ENCODE data around the gene ME1.

- TF ChIP-seq CTCF (conservative IDR thresholded peaks at IDR 0.05 in 1 of 2, IDR thresholded peaks at IDR 0.05 in 1 of 2; ENCODE audit: extremely low read depth in 1 of 2, insufficient read depth in 1 of 2, low read depth in 1 of 2, low read length in 2 of 2): no peak
- no peak for TF ChIP-seq EZH2 (IDR thresholded peaks at IDR 0.05; ENCODE audit: borderline replicate concordance, low read length)
Measured at GRCh38 chr6:83352424-83353061, 78.3 kb downstream of the ME1 start.

All from mammary epithelial cell (primary cell).